Activated CD4-positive, alpha-beta T cell treated with anti-CD3 and anti-CD28 coated beads for 1 hour (primary cell): Measurements from ENCODE around the gene UVRAG.

Experiments used
- DNase-seq: peaks from one replicate; pipeline ENCODE4 v3.0.0-alpha.2; 2020

UVRAG gene

GRCh38 chr11:75784085-75784478 is 30.9 kb upstream of the UVRAG start:
- no peak for DNase-seq

- DNase-seq: no peak
Measured at GRCh38 chr11:75784506-75784905, 30.5 kb upstream of the UVRAG start.

- DNase-seq: no peak
Measured at GRCh38 chr11:75785187-75785586, 29.8 kb upstream of the UVRAG start.

GRCh38 chr11:75786101-75786736 is 28.8 kb upstream of the UVRAG start:
- DNase-seq: no peak

- DNase-seq: no peak
Measured at GRCh38 chr11:75789521-75789920, 25.5 kb upstream of the UVRAG start.

GRCh38 chr11:75790986-75791385 is 24.0 kb upstream of the UVRAG start:
- DNase-seq: no peak

- no peak for DNase-seq
Measured at GRCh38 chr11:75792127-75792731, 22.8 kb upstream of the UVRAG start.

- DNase-seq: no peak
Measured at GRCh38 chr11:75792997-75793800, 21.8 kb upstream of the UVRAG start.

- DNase-seq: no peak
Measured at GRCh38 chr11:75793966-75794365, 21.0 kb upstream of the UVRAG start.

GRCh38 chr11:75795276-75796090 is 19.5 kb upstream of the UVRAG start:
- no peak for DNase-seq

GRCh38 chr11:75796091-75796435 is 18.9 kb upstream of the UVRAG start:
- DNase-seq: no peak

GRCh38 chr11:75797116-75797515 is 17.9 kb upstream of the UVRAG start:
- DNase-seq: no peak

- no peak for DNase-seq
Measured at GRCh38 chr11:75797792-75798191, 17.2 kb upstream of the UVRAG start.

- no peak for DNase-seq
Measured at GRCh38 chr11:75800136-75800675, 14.8 kb upstream of the UVRAG start.

- no peak for DNase-seq
Measured at GRCh38 chr11:75800728-75801361, 14.2 kb upstream of the UVRAG start.

- DNase-seq: no peak
Measured at GRCh38 chr11:75801362-75802020, 13.5 kb upstream of the UVRAG start.

GRCh38 chr11:75802021-75802912 is 12.7 kb upstream of the UVRAG start:
- no peak for DNase-seq

GRCh38 chr11:75802913-75803820 is 11.8 kb upstream of the UVRAG start:
- peak; percentile 48 for DNase-seq

GRCh38 chr11:75809111-75809510 is 5.9 kb upstream of the UVRAG start:
- no peak for DNase-seq

GRCh38 chr11:75809991-75810390 is 5.0 kb upstream of the UVRAG start:
- no peak for DNase-seq
